GM12878 (cell line): ENCODE data around the gene SORCS1.

ENCODE experiments used
- ATF3 ChIP-seq: IDR thresholded peaks from 2 replicates; pipeline ENCODE4 v1.6.1; 2011; ENCODE audit warnings: low read depth, mild to moderate bottlenecking, low read length, moderate library complexity, borderline replicate concordance; ENCODE audit errors: extremely low read depth
- CTCF ChIP-seq, 3 experiments: IDR thresholded peaks in 2 of 3; conservative IDR thresholded peaks in 1 of 3; 2 replicates each; pipeline ENCODE4 v1.5.1; 2011; ENCODE audit warnings: low read depth in 3 of 3, low read length in 3 of 3, mild to moderate bottlenecking in 3 of 3, control low read depth in 2 of 3, moderate library complexity in 2 of 3, inconsistent platforms in 1 of 3, mixed read lengths in 1 of 3; ENCODE audit not compliant: control insufficient read depth in 2 of 3, insufficient read depth in 1 of 3; ENCODE audit errors: extremely low read depth in 1 of 3
- EZH2 ChIP-seq: IDR thresholded peaks from 2 replicates; pipeline ENCODE4 v1.6.1; 2012; ENCODE audit warnings: low read depth, mild to moderate bottlenecking, control low read depth, inconsistent platforms, low read length, borderline replicate concordance; ENCODE audit not compliant: control insufficient read depth
- JUNB ChIP-seq: IDR thresholded peaks from 2 replicates; pipeline ENCODE4 v1.6.1; 2016; ENCODE audit warnings: antibody characterized with exemption, mild to moderate bottlenecking
- MYB ChIP-seq: fragments of 150-350 bp; IDR thresholded peaks from 2 replicates; pipeline ENCODE4 v1.6.1; 2014; ENCODE audit warnings: mild to moderate bottlenecking, low read depth, low read length, borderline replicate concordance
- PBX3 ChIP-seq: IDR thresholded peaks from 2 replicates; pipeline ENCODE4 v1.6.1; 2011; ENCODE audit warnings: mild to moderate bottlenecking, low read depth, low read length, moderate library complexity; ENCODE audit not compliant: insufficient replicate concordance
- RAD21 ChIP-seq: IDR thresholded peaks from 2 replicates; pipeline ENCODE4 v1.6.1; 2011; ENCODE audit warnings: mild to moderate bottlenecking, low read depth, low read length, moderate library complexity; ENCODE audit not compliant: insufficient read depth
- SIN3A ChIP-seq: IDR thresholded peaks from 2 replicates; pipeline ENCODE4 v1.6.1; 2012; ENCODE audit warnings: low read depth, low read length, improper control_type of control experiment

GRCh38 chr10:106873770-106874603 is 290.5 kb downstream of the SORCS1 start:
- TF ChIP-seq EZH2: no peak
- no peak for TF ChIP-seq RAD21
- no peak for TF ChIP-seq MYB
- no peak for TF ChIP-seq JUNB
- TF ChIP-seq PBX3: no peak
- no peak for TF ChIP-seq CTCF (IDR thresholded peaks at IDR 0.05 in 2 of 3, conservative IDR thresholded peaks at IDR 0.05 in 1 of 3; ENCODE audit: control insufficient read depth in 2 of 3, extremely low read depth in 1 of 3, insufficient read depth in 1 of 3, low read depth in 3 of 3, low read length in 3 of 3)
- TF ChIP-seq SIN3A: no peak
- TF ChIP-seq ATF3: no peak
